NCI-H774 (cell line): Measurements from ENCODE around the gene COL4A4.
"Not testable (repeated sequence)": the region's sequence is repeated elsewhere in the genome, so short reads cannot be mapped to it uniquely, and the experiment has no call there.

Source experiments
- DNase-seq: peaks from one replicate; lab custom pipeline; 2025; lab: John Stamatoyannopoulos, UW

Gene COL4A4

GRCh38 chr2:227163998-227164762 lies at the start of gene COL4A4, which contains the start of gene COL4A3:
Gene COL4A4, minus strand, starts transcription at chr2:227164205. Its CDS starts 16,722 bp downstream, at chr2:227147483.
Gene COL4A3, plus strand, starts transcription at chr2:227164624. Its CDS starts 103 bp downstream, at chr2:227164727.
- peak; percentile 68 for DNase-seq

DNA sequence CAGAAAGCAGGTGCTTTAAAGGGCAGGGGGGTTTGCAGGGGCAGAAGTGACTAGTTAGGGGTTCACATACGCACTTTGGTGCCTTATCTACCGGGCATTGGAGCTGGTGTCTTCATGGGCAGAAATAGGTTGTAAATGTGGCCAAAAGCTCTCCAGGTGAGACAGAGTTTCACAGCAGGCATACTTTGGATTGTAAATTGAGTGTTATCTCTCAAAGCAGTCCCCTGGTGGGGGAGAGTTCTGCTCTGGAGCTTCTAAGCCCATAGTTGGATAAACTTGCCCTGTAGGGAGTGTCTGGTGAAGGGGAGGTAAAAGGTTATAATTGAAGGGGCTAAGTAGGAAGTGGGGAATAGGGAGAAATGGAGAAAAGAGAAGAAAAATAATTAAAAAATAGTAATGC lies 43.6 kb upstream of the COL4A4 start:
- no peak for DNase-seq

GRCh38 chr2:227206406-227206805 lies 42.4 kb upstream of the COL4A4 start:
- DNase-seq: no peak

DNA sequence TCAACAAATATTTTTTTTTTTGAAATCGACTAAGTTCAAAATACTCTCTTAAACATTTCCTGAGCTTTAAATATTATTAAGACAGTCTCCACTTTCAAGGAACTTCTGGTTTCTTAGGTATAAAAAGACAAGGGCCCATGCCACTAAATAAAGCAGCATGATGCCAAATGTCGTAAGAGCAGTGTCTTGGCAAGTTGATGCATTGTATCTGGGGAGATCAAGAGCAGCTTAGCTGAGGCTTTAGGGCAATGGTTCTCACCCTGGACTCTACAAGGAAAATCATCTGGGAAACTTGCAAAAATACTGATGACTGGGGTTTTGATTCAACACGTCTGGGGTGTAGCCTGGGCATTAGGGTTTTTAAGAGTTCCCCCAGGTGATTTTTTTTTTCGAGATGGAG lies 41.7 kb upstream of the COL4A4 start:
- DNase-seq: no peak

- no peak for DNase-seq
Observed at GRCh38 chr2:227204452-227204851, 40.4 kb upstream of the COL4A4 start.

DNA sequence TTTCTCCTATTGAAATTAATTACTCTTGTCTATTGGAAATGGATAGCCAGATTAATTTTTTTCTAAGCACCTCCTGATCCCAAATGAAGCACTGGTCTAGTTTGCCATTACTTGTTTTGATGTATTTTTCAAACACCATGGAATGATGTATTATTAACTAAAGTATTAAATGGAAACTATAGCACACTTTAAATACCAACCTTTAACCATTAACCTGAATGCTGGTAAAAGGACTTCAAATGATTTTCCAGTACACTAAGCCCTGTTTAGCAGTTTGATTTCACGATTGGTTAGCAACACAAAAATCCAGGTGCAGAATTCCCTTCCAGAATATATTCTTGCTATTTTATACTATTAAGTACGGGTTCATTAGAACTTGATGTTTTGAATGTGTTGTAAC lies 37.8 kb upstream of the COL4A4 start:
- DNase-seq: no peak

- no peak for DNase-seq
Observed at GRCh38 chr2:227198866-227199265, 34.9 kb upstream of the COL4A4 start.

GRCh38 chr2:227194219-227194618 lies 30.2 kb upstream of the COL4A4 start:
- no peak for DNase-seq

DNA sequence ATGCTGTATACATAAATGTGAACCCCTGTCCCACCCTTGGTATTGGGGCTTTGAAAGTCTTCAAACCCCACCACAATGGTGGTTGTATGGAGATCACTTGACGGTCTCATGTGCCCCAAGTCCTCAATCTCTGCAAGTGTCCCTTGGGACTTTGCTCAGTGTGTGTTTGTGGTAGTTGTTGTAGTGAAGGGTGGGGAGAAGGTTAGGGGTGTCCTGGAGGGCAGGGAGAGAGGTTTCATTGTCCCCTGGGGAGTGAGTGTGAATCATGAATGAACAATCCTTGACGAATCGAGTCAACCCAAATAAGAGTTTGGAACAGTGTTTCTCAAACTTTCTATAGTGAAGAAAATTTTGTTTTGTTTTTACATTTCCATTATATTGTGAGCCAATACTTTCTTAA lies 28.5 kb upstream of the COL4A4 start:
- DNase-seq: no peak

DNA sequence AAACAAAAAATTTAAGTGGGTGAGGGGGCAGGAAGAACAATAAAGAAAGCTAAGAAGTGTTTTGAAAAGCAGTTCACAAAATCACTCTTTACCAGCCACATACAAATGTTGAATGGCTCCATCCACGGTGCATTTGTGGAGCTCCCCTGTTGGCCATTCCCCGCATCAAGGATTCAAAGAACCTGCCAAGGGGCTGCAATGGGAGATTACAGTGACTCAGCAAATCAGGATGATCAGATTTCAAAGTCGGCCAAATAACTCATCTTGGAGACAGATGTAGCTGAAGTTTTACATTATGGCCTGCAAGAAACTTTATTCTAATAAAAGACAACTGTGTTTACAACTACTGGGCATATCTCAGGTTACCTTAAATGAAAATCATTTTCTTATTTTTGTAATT lies 27.4 kb upstream of the COL4A4 start:
- DNase-seq: no peak

GRCh38 chr2:227188292-227188691 lies 24.3 kb upstream of the COL4A4 start:
- DNase-seq: no peak

DNA sequence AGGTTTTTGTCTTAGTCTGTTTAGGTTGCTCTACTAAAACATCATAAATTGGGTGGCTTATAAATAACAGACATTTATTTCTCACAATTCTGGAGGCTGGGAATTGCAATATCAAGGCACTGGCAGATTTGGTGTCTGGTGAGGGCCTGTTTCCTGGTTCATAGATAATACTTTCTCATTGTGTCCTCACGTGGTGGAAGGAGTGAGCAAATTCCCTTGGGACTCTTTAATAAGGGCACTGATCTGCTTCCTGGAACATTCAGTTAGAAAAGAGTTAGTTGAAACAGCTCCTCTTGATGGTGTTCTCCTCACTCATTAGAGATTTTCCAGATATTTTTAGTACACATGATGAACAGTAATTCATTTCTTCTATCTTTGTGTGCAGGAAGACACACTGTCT lies 22.7 kb upstream of the COL4A4 start:
- DNase-seq: no peak

DNA sequence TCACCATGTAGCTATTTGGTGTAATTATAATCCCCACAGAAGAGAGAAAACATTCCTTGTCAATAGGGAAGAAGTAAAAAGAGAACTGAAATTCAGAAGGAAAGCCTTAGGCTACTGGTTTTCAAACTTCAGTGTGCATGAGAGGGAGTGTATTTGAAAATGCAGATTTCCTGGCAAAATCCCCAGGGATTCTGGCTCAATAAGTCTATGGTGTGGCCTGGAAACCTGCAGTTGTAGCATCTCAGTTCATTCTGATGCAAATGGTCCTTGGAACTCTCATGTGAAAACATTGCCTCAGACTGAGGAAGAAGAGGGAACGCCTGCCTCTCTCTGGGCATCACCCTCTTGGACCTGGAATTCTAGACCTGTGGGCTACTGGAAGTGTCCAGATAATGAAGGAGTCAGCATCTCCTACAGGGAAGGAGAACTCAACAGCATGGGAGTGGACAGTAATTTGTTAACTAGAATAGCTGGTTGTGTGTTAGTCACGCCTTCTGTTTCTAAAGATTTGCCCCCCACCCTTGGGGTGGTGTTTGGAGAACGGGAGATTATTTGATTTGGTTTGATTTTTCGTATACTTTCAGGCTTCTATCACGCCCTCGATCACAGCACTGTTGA lies 21.7 kb upstream of the COL4A4 start:
- DNase-seq: no peak

GRCh38 chr2:227183657-227184367 lies 19.8 kb upstream of the COL4A4 start:
- no peak for DNase-seq

DNA sequence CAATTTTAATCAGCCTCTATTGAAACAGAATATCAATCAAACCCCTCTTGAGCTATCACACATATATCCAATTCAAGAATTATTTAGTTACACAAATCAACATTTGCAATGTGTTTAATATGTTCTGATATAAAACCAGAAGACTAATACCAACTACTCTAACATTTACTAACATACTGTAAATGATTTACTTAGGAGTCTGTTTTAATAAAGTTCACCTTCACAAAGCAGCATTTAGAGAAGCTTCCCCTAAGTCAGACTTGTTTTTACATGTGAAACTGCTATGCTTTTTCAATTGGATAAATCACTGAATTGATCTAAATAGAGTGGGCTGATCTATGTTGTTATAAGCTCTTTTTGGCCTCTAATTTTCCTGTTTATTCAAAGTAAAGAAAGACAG lies 18.8 kb upstream of the COL4A4 start:
- DNase-seq: no peak

- no peak for DNase-seq
Observed at GRCh38 chr2:227180770-227181169, 16.8 kb upstream of the COL4A4 start.

GRCh38 chr2:227179988-227180685 lies 16.1 kb upstream of the COL4A4 start:
- DNase-seq: no peak

GRCh38 chr2:227177592-227178336 lies 13.8 kb upstream of the COL4A4 start:
- no peak for DNase-seq

DNA sequence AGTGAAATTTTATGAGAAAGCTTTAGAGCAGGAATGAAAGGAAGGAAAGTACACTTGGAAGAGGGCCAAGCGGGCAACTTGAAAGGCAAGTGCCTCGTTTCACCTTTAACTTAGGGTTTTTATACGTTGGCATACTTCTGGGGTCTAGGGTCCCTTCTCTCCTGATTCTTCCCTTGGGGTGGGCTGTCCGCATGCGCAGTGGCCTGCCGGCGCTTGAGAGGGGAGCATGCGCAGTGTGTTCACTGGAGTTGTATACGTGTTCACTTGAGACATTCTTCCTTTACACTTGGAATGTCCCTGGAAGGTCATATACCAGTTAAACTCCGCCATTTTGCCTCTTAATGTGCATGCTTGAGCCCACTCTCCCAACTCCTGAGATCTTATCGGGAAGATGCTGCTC lies 7.8 kb upstream of the COL4A4 start:
- DNase-seq: not testable (repeated sequence)

- no peak for DNase-seq
Observed at GRCh38 chr2:227164763-227165291, 822 bp upstream of the COL4A4 start.

GRCh38 chr2:227163485-227163997 lies 464 bp downstream of the COL4A4 start:
- no peak for DNase-seq
